Stomach (tissue), 4 donors: ENCODE data around the gene INF2.

Experiments used
- POLR2A ChIP-seq, 4 donors: fragments of 450-650 bp; IDR thresholded peaks; one replicate each; pipeline ENCODE4 v1.6.1; 2016; ENCODE audit warnings: antibody characterized with exemption in 4 of 4, control low read depth in 2 of 4, mild to moderate bottlenecking in 1 of 4, moderate library complexity in 1 of 4
- TF ChIP-seq, protein P1 (sequence below), 7 experiments: fragments of 450-650 bp in 4 of 7; fragments of 200-600 bp in 3 of 7; sonication (generic) in 3 of 7; IDR thresholded peaks; one replicate each; pipeline ENCODE4 v1.5.1; 2016 to 2019; ENCODE audit warnings: antibody characterized with exemption in 7 of 7, control low read depth in 2 of 7, mild to moderate bottlenecking in 1 of 7

- no peak for TF ChIP-seq POLR2A (IDR thresholded peaks at IDR 0.05)
- TF ChIP-seq, protein P1, sequence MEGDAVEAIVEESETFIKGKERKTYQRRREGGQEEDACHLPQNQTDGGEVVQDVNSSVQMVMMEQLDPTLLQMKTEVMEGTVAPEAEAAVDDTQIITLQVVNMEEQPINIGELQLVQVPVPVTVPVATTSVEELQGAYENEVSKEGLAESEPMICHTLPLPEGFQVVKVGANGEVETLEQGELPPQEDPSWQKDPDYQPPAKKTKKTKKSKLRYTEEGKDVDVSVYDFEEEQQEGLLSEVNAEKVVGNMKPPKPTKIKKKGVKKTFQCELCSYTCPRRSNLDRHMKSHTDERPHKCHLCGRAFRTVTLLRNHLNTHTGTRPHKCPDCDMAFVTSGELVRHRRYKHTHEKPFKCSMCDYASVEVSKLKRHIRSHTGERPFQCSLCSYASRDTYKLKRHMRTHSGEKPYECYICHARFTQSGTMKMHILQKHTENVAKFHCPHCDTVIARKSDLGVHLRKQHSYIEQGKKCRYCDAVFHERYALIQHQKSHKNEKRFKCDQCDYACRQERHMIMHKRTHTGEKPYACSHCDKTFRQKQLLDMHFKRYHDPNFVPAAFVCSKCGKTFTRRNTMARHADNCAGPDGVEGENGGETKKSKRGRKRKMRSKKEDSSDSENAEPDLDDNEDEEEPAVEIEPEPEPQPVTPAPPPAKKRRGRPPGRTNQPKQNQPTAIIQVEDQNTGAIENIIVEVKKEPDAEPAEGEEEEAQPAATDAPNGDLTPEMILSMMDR (IDR thresholded peaks at IDR 0.05) = no peak
Observed at GRCh38 chr14:104641753-104642539, 47.5 kb upstream of the INF2 start.
